T-helper 9 cell (primary cell): ENCODE data around the gene JPH3.

Experiments used
- DNase-seq: peaks from one replicate; pipeline ENCODE4 v3.0.0-alpha.2; 2020
- total RNA-seq, 2 donors: gene quantifications; one replicate each; lab custom pipeline; 2026; lab: John Stamatoyannopoulos, UW

JPH3 gene
- 0 to 0.35 reads per million in 2 donors for total RNA-seq

DNA sequence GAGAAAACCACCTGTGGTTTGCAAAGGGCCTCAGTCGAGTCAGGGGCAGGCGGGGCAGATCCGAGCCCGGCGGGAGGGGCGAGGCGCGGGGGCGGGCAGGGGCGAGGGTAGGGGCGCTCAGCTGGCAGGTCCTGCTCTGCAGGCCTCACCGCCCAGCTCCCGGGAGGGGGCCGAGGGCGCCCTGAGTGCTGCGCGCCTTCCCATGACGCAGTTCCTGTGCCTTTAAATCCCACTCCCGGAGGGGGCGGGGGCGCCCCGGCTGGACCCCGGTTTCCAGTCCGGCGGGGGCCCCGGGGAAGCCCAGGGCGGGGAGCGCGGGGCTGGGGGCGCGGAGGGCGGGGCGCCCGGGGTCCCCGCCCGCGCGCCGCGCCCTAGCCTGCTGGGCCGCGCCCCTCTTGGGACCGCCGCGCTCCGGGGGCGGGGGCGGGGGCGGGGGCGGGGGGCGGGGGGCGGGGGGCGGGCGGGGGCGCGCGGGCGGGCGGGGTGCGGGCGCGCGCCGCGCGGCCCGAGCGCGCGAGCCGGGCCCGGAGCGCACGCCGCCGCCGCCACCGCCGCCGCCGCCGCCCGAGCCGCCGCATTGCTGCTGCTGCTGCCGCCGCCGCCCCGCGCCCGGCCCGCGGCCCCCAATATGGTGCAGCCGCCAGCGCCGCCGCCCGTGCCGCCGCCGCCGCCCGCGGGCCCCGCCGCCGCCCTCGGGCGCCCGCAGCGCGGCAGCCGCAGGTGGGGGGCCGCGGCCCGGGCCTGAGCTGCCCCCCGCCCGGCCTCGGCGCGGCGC is at the start of gene JPH3:
JPH3 (plus strand) TSS at position 508 of the 775 bp plus-strand sequence. CDS start 639 bp downstream, outside the sequence.
- DNase-seq, result no peak

DNA sequence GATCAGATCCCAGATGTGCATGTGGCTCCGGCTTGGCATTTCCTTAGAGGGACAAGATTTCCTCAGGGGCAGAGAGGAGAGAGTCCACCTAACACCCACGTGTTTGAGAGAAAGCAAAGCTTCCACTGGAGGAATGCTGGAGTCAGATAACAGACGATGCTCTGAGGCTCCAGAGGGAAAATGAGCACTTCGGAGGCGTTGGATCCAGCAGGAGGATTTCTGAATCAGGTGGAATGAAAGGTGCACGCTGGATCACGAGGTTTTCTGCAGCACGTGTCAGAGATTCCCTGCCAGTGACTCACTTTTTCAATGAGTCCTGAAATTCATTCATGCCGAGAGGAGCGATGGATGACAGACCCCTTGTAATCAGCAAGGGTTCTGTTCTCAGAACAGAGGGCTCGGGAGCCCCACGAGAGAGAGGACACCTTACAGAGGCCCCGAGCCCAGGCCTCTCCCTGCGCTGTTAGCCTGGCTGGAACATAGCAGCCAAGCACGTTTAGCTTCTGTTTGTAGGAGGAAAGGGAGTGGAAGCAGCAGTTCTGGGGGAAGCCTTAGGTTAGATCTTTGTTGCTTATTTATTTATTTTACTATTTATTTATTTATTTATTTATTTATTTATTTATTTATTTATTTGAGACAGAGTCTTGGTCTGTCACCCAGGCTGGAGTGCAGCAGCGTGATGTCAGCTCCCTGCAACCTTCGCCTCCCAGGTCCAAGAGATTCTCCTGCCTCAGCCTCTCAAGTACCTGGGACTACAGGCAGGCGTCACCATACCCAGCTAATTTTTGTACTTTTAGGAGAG is 49.3 kb upstream of the JPH3 start:
- DNase-seq, result no peak

DNA sequence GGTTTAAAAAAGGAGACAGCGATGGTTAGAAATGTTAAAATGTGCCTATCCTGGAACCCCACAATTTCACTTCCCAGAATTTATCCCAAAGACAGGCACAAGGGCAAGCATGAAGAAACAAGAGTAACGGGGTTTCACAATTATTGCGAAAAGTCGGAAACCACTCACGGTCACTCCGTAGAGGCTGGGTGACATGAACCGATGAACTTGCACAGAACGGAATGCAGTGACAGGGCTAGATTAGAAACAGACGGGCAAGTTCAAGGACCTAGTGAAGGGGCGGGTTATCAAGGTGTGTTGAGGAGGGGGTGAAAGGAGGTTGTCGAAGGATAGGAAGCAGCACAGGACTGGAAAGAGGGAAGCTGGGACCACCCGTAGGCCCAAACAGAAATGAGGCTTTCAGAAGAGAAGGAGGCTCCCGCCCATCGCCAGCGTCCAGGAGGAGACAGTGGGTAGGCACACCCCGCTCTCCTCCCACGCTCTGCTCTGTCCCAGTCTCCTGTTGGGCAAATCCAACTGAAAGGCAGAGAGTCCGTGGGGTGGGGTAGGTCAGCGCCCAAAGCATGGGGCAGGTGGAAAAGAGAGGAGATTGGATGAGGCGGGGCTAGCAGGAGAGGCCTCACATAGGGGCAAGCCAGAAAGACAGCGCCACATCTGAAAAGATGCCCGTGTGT is 47.4 kb upstream of the JPH3 start:
- no peak for DNase-seq

DNA sequence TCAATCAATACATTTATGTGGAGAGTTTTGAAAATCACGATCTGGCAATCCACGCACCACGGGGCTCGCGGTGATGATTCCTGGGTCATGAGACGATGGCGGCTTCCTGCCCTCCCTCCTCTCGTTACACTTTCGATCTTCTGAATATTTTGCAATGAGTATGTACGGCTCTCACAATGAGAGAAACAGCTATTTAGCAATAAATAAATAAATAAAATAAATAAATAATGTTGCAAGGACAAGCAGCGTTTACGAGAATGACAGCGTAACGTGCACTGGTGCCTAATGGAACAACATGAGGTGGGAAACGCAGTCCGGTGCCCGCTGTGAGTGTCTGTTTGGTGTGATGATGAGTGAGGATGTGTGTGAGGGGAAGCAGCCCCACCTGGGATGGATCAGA is 46.7 kb upstream of the JPH3 start:
- DNase-seq, result no peak

DNA sequence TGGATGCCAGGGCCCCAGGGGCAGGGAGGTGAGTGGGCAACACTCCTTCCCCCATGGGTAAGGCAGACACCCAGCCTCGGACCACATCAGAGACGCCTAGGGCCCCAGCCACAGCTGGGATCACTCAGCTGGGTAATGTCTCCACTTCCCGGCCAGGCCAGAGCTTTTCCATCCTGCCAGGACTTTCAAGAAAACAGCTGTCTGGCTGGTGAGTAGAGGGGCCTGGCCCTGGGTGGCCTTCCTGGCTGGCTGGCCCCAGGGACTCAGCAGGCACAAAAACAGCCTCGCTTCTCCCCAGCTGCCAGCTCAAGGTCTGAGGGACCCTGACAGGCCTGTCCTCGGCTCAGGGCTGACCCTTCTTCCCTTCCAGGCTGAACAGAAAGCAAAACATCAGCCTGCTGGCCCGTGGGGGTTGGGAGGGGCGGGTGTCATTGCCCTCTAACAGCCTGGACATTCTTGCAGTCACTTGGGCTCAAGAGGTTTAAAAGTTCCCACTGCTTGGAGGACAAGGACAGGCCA is 45.3 kb upstream of the JPH3 start:
- no peak for DNase-seq

DNA sequence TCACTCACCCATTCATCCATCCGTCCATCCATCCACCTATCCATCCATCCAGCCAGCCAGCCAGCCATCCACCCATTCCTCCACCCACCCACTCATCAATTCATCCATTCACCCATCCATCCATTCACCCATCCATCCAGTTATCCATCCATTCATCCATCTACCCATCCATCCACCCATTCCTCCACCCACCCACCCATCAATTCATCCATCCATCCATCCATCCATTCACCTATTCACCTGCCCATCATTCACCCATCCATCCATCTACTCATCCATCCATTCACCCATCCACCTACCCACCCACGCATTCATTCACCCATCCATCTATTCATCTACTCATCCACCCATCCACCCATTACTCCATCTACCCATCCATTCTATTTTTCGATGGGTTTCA is 43.6 kb upstream of the JPH3 start:
- no peak for DNase-seq

DNA sequence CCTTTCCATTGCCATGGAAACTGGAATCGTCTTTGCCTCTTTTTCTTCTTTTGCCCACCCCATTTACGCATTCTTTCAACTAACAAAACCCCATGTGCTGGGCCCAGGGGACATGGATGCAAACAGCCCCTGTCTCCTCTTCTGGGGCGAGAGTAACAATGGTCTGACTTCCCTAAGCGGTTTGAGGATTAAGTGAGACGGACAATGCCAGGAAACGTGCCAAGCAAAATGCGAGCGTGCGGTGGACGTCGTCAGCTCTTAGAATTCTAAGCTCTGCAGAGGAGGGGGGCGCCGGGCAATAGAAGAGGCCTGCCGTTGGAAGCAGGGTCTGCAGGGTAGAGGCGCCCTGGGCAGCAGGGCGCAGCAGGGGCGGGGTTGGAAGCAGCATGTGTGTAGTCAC is 42.4 kb upstream of the JPH3 start:
- no peak for DNase-seq

DNA sequence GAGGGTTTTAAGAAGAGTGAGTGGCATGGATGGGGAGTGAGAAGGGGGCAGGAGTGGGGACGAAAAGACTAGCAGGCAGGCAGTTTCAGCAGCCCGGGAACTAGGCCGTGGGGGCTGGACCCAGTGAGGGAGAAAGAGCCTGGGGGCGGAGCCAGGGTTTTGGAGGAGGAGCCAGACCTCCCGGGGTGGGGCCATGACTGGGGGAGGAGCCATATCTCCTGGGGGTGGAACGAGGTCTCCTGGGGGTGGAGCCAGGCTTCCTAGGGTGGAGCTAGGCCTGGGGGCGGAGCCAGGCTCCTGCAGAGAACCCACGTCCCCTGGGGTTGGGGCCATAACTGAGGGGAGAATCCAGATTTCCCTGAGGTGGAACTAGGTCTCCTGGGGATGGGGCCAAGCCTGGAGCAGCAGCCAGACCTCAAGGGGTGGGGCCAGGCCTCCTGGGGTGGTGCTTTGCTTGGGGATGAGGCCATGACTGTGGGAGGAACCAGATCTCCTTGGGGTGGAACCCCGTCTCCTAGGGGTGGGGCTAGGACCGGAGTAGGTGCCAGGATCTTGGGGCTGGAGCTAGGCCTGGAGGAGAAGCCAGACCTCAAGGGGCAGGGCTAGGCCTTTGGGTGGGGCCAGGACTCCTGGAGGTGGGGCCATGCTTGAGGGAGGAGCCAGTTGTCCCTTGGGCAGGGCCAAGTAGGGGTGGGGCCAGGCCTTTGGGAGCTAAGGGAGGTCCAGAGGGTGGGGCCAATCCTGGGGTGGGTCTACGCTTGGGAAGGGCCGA is 41.7 kb upstream of the JPH3 start:
- DNase-seq, result no peak

DNA sequence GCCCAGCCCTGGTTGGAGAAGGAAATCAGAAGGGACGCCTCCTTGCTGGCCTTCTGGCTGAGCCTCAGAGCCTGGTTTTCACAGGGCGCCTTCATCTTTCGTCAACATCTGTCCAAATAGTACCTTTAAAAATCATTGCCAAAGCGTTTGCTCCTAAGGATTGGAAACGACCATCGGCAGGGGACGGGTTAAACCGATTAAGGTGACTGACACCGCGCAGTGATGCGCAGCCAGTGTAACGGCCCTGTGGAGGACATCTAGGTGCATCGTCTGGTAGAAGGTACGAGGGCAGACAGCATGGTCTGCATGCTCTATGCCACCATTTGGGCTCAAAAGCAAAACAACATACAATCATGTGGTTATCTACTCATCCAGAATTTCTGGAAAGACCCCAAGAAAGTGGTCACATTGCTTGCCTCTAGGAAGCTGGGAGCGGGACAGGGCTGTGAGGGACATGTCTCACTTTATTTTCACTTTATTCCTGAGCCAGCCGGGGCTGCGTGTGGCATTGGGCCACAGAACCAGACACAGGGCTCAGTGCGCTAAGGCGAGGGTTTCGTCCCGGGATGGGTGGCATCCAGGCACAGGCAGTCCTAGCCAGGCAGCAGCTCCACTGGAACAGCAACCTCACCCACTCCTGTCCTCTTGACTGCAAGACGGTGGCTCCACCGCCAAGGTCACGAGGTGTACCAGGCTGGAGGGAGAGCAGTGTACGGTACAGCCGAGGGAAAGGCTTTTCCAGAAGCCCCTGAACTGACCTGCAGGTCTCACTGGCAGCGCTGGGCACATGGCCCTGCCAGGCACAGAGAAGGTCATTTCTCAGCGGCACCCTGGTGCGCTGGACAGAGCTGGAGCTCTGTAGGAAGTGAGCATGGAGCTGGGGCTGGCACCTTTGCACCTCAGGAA is 40.9 kb upstream of the JPH3 start:
- no peak for DNase-seq

DNA sequence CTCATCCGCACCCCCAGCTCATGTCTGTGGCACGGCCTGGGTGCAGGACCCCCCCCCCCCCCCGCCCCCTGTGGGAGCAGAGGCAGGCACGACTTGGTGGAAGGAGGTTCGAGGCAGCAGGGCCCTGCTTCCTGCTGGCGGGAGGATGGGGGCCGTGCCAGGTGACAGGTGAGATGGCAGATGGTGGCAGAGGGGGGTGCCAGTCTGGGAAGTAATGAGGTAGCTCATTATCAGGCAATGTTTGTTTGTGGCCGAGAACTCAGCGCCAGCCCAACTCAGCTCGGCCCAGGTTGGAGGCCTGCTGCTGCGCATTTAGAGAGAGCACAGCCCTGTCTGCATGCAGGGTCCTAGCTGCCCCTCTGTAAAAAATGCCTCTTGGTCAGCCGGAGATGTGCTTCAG is 40.1 kb upstream of the JPH3 start:
- DNase-seq, result no peak

DNA sequence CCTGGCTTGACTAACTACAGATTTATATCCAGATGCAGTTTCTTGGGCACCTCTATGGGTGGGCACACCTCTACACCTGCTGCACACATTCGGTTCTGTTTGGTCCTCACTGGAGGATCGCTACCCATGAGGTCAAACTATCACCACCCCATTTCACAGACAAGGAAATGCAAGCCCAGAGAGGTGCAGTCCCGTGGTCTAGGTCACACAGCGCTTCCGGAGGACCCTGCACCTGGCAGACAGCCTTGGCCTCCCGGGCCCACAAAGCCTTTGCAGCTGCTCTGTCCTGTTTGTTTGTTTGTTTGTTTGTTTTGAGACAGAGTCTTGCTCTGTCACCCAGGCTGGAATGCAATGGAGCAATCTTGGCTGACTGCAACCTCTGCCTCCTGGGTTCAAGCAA is 39.3 kb upstream of the JPH3 start:
- no peak for DNase-seq

DNA sequence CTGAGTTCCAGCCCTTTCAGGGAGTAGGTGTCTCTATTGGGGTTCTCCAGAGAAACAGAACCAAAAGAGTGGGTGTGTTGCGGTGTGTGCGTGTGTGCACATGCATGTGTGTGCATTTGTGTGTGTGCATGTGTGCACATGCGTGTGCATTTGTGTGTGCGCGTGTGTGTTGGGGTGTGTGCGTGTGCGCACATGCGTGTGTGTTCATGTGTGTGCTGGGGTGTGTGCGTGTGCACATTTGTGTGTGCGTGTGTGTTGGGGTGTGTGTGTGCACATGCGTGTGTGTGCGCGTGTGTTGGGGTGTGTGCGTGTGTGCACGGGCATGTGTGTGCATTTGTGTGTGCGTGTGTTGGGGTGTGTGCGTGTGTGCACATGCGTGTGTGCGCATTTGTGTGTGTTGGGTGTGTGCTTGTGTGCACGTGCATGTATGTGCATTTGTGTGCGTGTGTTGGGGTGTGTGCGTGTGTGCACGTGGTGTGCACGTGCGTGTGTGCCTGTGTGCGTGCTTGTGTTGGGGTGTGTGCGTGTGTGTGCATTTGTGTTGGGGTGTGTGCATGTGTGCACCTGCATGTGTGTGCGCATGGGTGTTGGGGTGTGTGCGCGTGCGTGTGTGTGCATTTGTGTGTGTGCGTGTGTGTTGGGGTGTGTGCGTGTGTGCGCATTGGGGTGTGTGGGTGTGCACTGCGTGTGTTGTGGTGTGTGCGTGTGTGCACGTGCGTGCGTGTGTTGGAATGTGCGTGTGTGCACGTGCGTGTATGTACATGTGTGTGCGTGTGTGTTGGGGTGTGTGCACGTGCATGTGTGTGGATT is 38.4 kb upstream of the JPH3 start:
- DNase-seq, result no peak

DNA sequence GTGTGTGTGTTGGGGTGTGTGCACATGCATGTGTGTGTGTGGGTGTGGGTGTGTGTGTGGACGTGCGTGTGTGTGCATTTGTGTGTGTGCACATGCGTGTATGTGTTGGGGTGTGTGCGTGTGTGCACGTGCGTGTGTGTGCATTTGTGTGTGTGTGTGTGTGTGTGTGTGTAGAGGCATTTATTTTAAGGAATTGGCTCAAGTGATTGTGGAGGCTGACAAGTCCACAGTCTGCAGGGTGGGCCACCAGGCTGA is 37.9 kb upstream of the JPH3 start:
- no peak for DNase-seq

DNA sequence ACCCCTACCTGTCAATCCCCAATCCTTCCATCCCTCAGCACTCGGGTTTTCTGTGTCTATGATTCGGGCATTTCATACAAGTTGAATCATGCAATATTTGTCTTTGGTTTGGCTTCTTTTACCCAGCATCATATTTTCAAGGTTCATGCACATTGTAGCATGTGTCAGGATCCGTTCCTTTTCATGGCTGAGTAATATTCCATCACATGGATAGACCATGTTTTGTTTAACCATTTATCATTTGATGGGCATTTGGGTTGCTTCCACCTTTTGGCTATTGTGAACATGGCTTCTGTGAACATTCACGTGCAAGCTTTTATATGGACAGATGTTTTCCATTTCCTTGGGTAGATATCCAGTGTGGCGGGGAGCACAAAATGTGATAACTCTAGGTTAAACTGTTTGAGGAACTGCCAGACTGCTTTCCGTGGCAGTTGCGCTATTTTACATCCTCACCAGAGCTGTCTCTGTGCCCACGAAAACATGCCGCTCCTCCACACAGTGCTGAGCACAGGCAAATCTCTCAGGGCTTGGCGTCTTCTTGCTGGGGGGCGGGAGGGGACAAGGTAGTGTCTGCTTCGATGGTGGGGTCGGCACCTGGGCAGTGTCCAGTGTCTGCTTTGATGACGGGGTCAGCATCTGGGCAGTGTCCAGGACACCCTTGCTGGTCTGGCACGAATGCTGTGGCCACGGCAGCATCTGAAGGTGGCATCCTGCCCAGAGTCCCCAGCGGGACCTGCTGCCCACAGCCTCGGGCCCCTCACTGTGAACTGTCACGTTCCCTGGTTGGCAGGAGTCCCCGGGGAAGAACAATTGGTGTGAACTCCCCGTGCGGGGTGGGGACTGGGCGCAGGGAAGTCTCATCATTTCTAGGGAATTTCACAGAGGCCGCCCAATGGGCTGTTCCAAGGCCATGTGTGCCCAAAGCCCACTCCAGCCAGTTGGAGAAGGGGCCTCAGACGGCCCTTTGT is 32.4 kb upstream of the JPH3 start:
- no peak for DNase-seq

DNA sequence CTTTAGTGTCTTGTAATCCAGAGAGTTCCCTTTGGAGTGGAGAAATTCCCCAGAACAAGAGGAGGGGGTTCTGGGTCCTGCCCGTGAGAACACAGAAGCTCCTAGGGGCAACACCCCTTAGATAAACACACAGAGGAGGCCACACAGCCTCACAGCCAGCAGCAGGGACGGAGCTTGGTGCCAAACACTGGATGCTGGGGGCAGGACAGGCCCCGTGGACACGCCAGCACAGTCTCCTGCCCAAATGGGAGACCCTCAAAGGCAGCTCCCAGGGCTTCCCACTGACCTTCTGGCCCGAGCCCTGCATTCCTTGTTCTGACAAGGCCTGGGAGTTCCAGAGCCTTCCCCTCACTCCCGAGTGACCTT is 31.8 kb upstream of the JPH3 start:
- no peak for DNase-seq

DNA sequence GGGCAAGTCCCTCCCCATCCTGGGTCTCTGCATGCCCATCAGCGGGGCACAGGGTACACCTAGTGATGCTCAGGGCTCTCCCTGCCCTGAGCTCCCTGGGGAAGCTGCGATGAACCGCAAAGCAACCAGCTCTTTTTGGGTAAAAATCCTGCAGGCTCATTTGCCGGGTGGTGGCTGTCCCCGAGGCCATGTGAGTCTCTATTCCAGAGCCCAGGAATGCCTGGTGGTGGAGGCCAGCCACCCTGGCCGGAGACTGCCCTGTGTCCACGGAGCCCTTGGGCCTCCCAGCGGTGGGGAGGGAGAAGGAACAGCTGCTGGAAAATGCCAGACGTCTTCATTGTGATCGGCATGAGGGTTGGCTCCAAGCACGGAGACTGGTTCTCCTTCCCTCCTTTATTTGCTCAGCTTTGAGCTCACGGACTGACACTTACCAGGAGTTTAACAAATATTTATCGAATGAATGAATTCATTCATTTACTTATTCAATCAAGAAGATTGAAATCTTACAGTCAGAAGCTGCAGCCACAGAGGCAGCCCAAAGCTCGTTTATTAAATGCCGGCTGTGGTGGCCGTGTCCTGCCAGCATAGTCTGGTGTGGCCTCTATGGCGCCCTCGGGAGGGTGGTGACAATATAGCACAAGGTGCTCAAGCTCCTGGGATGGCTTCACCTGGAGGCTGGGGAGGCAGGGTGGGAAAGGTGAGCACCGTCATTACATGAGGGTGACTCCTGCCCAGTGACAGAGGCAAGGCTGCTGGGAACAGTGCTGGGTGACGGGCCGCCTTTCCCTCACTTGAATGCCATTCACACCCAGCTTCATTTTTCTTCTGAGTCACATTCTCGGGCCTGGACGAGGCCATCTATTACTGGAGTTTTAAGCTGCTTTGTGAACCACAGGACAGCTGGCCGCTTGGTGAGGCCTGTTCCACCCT is 31.1 kb upstream of the JPH3 start:
- DNase-seq, result no peak

DNA sequence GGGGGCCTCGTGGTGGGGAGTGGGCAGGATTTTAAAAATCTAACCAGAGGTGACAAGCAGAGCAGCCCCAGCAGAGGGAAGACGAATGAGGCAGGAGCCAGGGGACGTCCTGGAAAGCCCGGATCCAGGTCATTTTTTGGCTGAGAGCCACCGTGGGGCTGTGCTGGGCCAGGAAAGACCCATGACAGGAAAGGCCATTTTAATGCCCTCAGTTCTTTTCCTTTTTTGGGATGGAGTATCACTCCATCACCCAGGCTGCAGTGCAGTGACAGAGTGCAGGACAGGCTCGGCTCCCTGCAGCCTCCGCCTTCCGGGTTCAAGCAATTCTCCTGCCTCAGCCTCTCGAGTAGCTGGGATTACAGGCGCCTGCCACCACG is 30.5 kb upstream of the JPH3 start:
- DNase-seq, result no peak

DNA sequence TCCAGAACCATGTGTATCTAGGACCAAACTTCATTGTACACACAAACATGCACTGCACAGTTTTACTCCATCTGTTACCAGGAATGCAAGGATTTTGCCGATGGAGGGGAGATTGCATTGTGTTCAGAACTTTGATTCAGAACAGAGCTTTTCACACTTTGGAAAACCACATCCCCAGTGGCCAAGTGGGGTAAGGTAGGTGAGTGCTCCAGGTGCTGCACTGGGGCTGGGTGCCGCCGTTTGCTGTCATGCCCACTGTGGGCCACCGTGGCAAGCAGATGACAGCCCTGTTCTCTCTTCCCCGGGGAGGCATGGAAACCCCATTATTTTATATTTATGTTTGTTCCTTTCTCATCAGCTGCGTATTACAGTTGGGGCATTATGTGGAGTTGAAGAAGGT is 29.3 kb upstream of the JPH3 start:
- no peak for DNase-seq
